DOHH2 (cell line): Measurements from ENCODE around the gene UBE2M.
A peak's percentile ranks its signal among the peaks of the same experiment; 100 is the strongest.

Experiments used
- H3F3A ChIP-seq: fragments of 200-600 bp; sonication (generic), shearing (Covaris generic); 2 replicates; pipeline ENCODE4 v1.6.0; 2016; ENCODE audit warnings: antibody characterized with exemption, mild to moderate bottlenecking; ENCODE audit not compliant: control insufficient read depth, insufficient read depth
- H3K27ac ChIP-seq: fragments of 200-600 bp; sonication (generic); 2 replicates; pipeline ENCODE4 v1.5.1; 2014; ENCODE audit warnings: low read depth, mild to moderate bottlenecking, low read length, moderate library complexity
- H3K27me3 ChIP-seq: fragments of 200-600 bp; sonication (generic); 2 replicates; pipeline ENCODE4 v1.6.1; 2014; ENCODE audit warnings: mild to moderate bottlenecking, low read length, mixed read lengths; ENCODE audit not compliant: control insufficient read depth
- H3K36me3 ChIP-seq: fragments of 200-600 bp; sonication (generic); 2 replicates; pipeline ENCODE4 v1.6.1; 2014; ENCODE audit warnings: mild to moderate bottlenecking, low read length, moderate library complexity, mixed read lengths; ENCODE audit not compliant: control insufficient read depth
- H3K4me1 ChIP-seq: fragments of 200-600 bp; sonication (generic); 2 replicates; pipeline ENCODE4 v1.6.1; 2014; ENCODE audit warnings: mild to moderate bottlenecking, low read length, mixed read lengths; ENCODE audit not compliant: control insufficient read depth
- H3K4me2 ChIP-seq: fragments of 200-600 bp; sonication (generic); 2 replicates; pipeline ENCODE4 v1.6.0; 2014; ENCODE audit warnings: mild to moderate bottlenecking, low read length, moderate library complexity
- H3K4me3 ChIP-seq: fragments of 200-600 bp; sonication (generic); 2 replicates; pipeline ENCODE4 v1.5.1; 2014; ENCODE audit warnings: mild to moderate bottlenecking, low read length, mixed read lengths
- H3K79me2 ChIP-seq: fragments of 200-600 bp; sonication (generic); 2 replicates; pipeline ENCODE4 v1.6.1; 2014; ENCODE audit warnings: mild to moderate bottlenecking, low read length, mixed read lengths; ENCODE audit not compliant: control insufficient read depth
- H3K9me2 ChIP-seq: fragments of 200-600 bp; sonication (generic); replicated peaks from 2 replicates; pipeline ENCODE4 v1.6.1; 2014; ENCODE audit warnings: mild to moderate bottlenecking, low read length, mixed read lengths; ENCODE audit not compliant: control insufficient read depth
- H3K9me3 ChIP-seq: fragments of 200-600 bp; sonication (generic); 2 replicates; pipeline ENCODE4 v1.6.1; 2014; ENCODE audit warnings: antibody characterized with exemption, low read length, mixed read lengths; ENCODE audit not compliant: control insufficient read depth, insufficient read depth
- H4K20me1 ChIP-seq: fragments of 200-600 bp; sonication (generic); 2 replicates; pipeline ENCODE4 v1.6.0; 2014; ENCODE audit warnings: low read depth, mild to moderate bottlenecking, antibody characterized with exemption, low read length, moderate library complexity; ENCODE audit not compliant: control insufficient read depth, insufficient read depth
- CTCF ChIP-seq: fragments of 200-600 bp; sonication (generic); IDR thresholded peaks from one replicate; pipeline ENCODE4 v1.5.1; 2014; ENCODE audit warnings: antibody characterized with exemption, mild to moderate bottlenecking, low read depth, low read length; ENCODE audit not compliant: poor library complexity, severe bottlenecking
- EZH2phosphoT487 ChIP-seq: fragments of 200-600 bp; sonication (generic); IDR thresholded peaks from 2 replicates; pipeline ENCODE4 v1.6.1; 2017; ENCODE audit warnings: borderline replicate concordance, mild to moderate bottlenecking, antibody characterized with exemption, low read length, moderate library complexity, mixed read lengths

Gene UBE2M

GRCh38 chr19:58556622-58557220 is 1.7 kb downstream of the UBE2M start:
- H4K20me1 ChIP-seq, result no peaks in the 10 kb centered on the region
- peak overlapping the region; percentile 76 for H3K4me3 ChIP-seq
- H3K9me2 ChIP-seq, result no peaks in the 10 kb centered on the region
- TF ChIP-seq EZH2phosphoT487 (no peak), CTCF (no peak)
- H3K9me3 ChIP-seq, result no peaks in the 10 kb centered on the region
- H3K4me1 ChIP-seq, result peaks cover 71% of the 10 kb centered on the region
- peaks cover 60% of the 10 kb centered on the region for H3K36me3 ChIP-seq
- H3F3A ChIP-seq, result peaks cover 51% of the 10 kb centered on the region
- peak overlapping the region; percentile 90 for H3K4me2 ChIP-seq
- peak overlapping the region; percentile 67 for H3K27ac ChIP-seq
- H3K79me2 ChIP-seq, result peaks cover 49% of the 10 kb centered on the region
- no peaks in the 10 kb centered on the region for H3K27me3 ChIP-seq

- H3K36me3 ChIP-seq, result peaks cover 67% of the 10 kb centered on the region
- H3K27me3 ChIP-seq, result no peaks in the 10 kb centered on the region
- no peak for TF ChIP-seq CTCF
- TF ChIP-seq EZH2phosphoT487, result no peak
- H3K9me2 ChIP-seq, result no peaks in the 10 kb centered on the region
- H3K79me2 ChIP-seq, result peaks cover 48% of the 10 kb centered on the region
- peaks cover 65% of the 10 kb centered on the region for H3K4me1 ChIP-seq
- H3K4me3 ChIP-seq, result peak overlapping the region; percentile 92
- peaks cover 51% of the 10 kb centered on the region for H3F3A ChIP-seq
- peak overlapping the region; percentile 70 for H3K27ac ChIP-seq
- peak overlapping the region; percentile 90 for H3K4me2 ChIP-seq
- H3K9me3 ChIP-seq, result no peaks in the 10 kb centered on the region
- no peaks in the 10 kb centered on the region for H4K20me1 ChIP-seq
These were observed 2.3 kb downstream of the UBE2M start for GRCh38 chr19:58555920-58556621.

- Histone ChIP-seq H3K9me2 (no peaks in the 10 kb centered on the region), H3K27ac (peak overlapping the region; percentile 70), H3K36me3 (peaks cover 73% of the 10 kb centered on the region), H3K4me3 (peak overlapping the region; percentile 92), H3K79me2 (peaks cover 53% of the 10 kb centered on the region), H3F3A (peaks cover 51% of the 10 kb centered on the region), H3K4me1 (peaks cover 60% of the 10 kb centered on the region), H3K4me2 (peak overlapping the region; percentile 74), H3K9me3 (no peaks in the 10 kb centered on the region), H4K20me1 (no peaks in the 10 kb centered on the region), H3K27me3 (no peaks in the 10 kb centered on the region)
- no peak for TF ChIP-seq EZH2phosphoT487
- no peak for TF ChIP-seq CTCF
These were observed 3.0 kb downstream of the UBE2M start for GRCh38 chr19:58555369-58555885.
